ENCODE data around the gene PDZRN3. TPM values are rescaled to one million over a fixed set of nuclear protein-coding genes. Genes with fewer than 3 reads are reported as not detected.

The PDZRN3 gene
- total RNA-seq, 4 donors from 2014 or later = 25.3 to 152 (median 45.4) TPM

DNA sequence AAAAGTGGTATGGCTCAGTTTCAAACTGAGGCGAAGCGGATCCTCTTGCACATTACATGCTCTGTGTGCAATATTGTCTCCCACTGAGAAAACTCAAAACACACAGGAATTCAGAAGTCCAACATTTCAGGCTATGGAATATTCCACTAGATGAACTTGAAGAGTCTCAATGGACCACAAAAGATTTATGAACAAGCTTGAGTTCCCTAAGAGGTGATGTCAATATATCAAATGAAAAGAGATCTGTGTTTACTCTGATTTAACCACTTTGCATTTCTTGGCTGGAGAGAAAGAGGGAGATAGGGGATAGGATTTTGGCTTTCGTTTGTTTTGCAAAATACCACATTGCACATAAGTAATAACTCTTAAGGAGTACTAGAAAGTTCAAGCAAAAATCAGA, 20.3 kb downstream of the PDZRN3 start:
- TF ChIP-seq, protein P1, sequence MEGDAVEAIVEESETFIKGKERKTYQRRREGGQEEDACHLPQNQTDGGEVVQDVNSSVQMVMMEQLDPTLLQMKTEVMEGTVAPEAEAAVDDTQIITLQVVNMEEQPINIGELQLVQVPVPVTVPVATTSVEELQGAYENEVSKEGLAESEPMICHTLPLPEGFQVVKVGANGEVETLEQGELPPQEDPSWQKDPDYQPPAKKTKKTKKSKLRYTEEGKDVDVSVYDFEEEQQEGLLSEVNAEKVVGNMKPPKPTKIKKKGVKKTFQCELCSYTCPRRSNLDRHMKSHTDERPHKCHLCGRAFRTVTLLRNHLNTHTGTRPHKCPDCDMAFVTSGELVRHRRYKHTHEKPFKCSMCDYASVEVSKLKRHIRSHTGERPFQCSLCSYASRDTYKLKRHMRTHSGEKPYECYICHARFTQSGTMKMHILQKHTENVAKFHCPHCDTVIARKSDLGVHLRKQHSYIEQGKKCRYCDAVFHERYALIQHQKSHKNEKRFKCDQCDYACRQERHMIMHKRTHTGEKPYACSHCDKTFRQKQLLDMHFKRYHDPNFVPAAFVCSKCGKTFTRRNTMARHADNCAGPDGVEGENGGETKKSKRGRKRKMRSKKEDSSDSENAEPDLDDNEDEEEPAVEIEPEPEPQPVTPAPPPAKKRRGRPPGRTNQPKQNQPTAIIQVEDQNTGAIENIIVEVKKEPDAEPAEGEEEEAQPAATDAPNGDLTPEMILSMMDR (IDR thresholded peaks at IDR 0.05; ENCODE audit: low read depth) = no peak

DNA sequence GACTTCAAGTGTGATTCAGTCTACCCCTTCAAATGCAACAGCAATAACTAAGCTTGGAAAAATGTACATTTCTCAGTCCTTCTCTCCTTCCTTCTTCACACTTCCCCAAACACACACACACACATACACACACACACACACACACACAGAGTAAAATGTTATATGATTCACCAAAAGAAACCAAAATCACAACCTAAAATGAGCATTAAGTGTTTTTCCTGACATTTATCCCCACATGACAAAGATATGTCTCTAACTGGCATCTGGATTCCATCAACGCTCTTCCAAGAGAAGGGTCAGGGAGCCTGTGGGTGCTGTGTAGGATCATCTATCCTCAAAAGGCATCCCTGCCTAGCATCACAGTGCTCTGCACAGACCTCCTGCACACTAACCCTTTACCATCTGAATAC, 21.0 kb downstream of the PDZRN3 start:
- TF ChIP-seq, protein P1 (IDR thresholded peaks at IDR 0.05; ENCODE audit: low read depth) = no peak

DNA sequence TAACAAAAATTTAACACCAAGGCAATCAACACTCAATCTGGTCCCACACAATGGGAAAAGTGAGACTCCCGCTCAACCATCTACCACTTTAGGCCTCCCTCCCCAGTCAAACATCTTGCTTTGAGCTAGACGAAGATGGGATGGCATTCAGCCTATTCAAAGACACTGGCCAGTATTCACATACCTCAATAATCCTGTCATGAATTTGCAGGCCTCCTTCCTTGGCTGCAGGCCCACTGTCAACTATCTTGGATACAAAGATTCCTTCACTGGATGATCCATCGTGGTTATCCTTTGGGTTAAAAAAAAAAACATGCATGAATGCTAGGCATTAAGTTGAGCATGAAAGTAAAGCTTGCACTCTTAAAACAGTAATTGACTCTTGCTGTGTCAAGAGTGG, 22.6 kb downstream of the PDZRN3 start:
- TF ChIP-seq, protein P1 (IDR thresholded peaks at IDR 0.05; ENCODE audit: low read depth) = no peak

DNA sequence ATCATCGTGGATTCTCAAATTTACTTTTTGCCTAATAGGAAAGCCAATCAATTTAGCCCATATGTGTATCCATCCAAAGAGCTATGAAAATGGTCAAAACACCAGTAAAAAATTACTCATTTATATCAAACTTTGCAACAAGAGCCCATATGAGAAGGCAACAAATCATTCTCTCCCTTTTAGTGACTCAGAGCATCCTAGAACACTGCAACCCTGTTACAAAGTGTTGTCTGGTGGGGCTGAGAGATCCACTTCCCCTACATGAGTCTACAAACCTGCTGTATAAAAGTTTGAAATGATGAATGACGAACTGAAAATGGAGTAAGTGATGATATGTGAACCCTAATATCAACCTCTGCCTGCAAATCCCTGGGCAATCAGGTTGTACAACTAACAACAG, 23.3 kb downstream of the PDZRN3 start:
- TF ChIP-seq, protein P1 (IDR thresholded peaks at IDR 0.05; ENCODE audit: low read depth) = no peak

DNA sequence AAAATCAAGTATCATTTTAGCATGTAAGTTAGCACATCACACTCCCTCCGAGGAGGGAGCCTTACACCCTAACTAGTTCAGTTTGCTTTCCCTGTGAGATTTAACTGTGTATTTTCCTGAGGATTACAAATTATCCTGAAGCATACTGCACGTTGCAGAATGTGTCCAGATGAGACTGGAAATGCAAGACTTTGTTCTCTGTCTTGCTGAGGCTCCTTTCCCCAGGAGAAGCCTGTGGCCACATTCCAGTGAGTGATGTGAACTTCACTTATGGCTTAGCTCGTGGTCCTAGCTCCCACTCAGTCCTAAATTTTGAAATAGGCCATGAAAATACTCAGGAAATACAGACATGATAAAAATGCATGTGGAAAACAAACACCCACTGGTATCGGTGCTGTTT, 23.7 kb downstream of the PDZRN3 start:
- TF ChIP-seq, protein P1 (IDR thresholded peaks at IDR 0.05; ENCODE audit: low read depth) = no peak

DNA sequence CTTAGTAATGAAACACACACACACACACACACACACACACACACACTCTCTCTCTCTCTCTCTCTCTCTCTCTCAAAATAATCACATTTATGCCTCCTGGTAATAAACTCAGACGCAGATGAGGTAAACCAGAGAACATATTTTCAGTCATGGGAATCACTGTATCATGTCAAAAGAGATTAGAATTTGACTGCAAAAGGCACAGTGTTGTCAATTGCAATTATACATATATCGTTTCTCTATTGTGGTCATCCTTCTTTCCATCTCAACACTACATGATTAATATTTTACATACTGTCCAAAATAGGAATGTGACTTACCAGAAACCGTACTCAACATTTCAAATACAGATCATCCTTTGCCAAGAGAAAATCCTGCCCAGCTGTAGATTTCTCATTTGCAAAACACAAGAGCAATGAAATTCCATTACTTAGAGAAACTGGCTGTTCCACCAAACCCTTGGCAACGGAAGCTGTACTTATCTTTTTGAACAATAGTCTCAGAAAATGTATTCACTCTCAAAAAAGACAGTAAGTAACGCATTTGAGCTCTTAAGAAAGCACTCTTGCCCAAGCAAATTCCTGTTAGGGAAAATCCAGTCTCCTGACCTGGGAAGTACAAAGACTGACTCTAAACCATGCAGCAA, 24.3 kb downstream of the PDZRN3 start:
- TF ChIP-seq, protein P1 (IDR thresholded peaks at IDR 0.05; ENCODE audit: low read depth) = no peak

DNA sequence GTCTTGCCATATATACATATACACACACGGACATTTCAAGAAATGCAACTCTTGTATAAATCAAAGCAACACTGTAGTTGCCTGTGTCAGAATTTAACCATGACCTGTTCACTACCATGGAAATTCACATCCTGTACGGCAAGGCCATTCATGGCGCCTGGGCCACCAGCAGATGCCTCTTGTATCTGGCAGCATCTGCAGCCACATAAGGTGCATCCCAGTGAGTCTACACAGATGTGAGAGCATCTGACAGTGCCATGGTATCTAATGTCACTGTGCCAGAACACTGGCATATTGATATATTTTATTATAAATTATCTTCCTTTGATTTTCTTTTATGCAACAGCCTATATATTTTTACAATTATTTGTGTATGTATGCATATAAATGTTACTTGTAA, 25.1 kb downstream of the PDZRN3 start:
- TF ChIP-seq, protein P1 (IDR thresholded peaks at IDR 0.05; ENCODE audit: low read depth) = no peak
